Embryonic facial prominence (tissue), 1 donor: Measurements from ENCODE around the gene HSPG2.
"Not testable (repeated sequence)": the region's sequence is repeated elsewhere in the genome, so short reads cannot be mapped to it uniquely, and the experiment has no call there.

Source experiments
- DNase-seq: peaks from one replicate; pipeline ENCODE4 v3.0.0-alpha.2; 2016; ENCODE audit errors: extremely low spot score

The HSPG2 gene

DNA sequence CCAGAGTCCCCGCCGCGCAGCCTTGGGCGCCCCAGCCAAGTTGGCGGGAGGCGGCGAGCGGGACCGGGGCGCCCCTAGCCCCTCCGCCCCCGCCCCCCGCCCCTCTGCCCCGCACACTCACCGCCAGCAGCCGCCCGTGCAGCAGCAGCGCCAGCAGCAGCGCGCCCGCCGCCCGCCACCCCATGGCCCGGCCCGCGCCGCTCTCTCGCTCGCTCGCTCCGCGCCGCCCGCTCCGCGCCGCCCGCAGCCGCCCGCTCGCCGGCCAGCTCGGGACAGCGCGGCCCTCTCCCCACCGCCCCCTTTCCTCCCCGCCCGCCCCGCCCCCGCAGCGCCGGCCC lies at the start of gene HSPG2:
Gene HSPG2, minus strand, starts transcription at position 277 of the 338 bp plus-strand sequence. Its CDS starts 93 bp downstream, at position 184.
- no peak for DNase-seq

DNA sequence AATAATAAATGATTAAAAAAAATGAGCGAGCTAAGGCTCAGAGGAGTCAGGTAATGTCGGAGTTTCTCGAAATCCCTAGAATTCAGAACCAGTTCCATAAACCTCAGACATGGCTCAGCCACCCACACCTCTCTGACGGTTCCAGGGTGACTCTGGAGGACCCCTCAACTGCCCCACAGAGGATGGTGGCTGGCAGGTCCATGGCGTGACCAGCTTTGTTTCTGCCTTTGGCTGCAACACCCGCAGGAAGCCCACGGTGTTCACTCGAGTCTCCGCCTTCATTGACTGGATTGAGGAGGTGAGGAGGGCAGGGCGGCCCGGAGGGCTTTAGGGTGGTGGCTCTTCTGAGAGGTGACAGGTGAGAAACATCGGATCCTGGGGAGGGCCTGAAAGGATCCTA lies 49.3 kb upstream of the HSPG2 start:
- DNase-seq: not testable (repeated sequence)

DNA sequence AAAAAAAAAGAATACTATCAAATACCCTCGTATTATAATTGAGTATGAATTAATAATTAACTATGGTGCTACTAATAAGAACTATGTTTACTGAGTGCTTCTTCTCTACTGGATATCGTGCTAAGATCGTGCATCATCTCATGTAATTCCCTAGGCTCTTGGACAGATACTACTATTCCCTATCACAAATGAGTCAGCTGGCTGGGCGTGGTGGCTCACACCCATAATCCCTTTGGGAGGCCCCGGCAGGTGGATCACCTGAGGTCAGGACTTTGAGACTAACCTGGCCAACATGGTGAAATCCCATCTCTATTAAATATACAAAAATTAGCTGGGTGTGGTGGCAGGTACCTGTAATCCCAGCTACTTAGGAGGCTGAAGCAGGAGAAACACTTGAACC lies 48.8 kb upstream of the HSPG2 start:
- DNase-seq: not testable (repeated sequence)

DNA sequence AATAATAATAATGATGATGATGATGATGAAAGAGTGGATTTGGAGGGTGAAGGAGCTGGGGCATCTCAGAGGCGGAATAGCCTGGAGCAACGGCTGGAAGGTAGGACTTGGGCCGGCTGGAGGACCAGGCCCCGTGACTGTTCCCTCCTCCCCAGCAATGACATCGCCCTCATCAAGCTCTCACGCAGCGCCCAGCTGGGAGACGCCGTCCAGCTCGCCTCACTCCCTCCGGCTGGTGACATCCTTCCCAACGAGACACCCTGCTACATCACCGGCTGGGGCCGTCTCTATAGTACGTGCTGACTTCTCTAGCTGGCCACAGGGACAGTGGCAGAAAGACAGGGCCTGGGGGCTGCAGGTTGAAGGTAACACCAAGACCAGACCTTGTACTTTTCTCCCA lies 46.4 kb upstream of the HSPG2 start:
- not testable (repeated sequence) for DNase-seq

DNA sequence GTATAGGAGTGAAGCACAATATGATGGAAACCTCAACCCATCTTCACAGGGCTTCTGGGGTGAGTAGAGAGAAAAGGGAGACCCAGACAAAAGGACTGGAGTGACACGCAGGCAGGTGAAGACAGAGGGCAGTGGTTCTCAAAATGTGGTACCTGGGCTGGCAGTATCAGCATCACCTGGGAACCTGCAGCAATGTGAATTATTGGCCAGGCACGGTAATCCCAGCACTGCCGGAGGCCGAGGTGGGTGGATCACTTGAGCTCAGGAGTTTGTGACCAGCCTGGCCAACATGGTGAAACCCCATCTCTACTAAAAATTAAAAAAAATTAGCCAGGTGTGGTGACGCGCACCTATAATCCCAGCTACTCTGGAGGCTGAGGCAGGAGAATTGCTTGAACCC lies 45.0 kb upstream of the HSPG2 start:
- not testable (repeated sequence) for DNase-seq

DNA sequence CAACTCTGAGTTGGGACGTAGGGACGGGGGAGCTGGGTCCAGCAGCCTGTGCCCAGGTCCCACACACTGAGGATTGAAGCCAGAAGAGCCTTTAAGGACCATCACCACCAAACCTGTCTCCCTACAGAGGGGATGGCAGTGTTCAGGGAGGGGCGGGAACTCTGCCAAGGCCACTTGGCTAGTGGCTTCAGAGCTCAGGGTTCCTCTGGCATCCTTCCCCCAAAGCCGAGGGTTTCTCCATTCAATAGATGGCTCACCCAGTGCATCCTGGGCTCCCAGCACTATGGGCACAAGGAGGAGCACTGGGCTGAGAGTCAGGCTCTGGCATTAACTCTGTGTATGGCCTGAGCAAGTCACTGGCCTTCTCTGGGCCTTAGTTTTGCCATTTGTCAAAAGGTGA lies 44.1 kb upstream of the HSPG2 start:
- not testable (repeated sequence) for DNase-seq

DNA sequence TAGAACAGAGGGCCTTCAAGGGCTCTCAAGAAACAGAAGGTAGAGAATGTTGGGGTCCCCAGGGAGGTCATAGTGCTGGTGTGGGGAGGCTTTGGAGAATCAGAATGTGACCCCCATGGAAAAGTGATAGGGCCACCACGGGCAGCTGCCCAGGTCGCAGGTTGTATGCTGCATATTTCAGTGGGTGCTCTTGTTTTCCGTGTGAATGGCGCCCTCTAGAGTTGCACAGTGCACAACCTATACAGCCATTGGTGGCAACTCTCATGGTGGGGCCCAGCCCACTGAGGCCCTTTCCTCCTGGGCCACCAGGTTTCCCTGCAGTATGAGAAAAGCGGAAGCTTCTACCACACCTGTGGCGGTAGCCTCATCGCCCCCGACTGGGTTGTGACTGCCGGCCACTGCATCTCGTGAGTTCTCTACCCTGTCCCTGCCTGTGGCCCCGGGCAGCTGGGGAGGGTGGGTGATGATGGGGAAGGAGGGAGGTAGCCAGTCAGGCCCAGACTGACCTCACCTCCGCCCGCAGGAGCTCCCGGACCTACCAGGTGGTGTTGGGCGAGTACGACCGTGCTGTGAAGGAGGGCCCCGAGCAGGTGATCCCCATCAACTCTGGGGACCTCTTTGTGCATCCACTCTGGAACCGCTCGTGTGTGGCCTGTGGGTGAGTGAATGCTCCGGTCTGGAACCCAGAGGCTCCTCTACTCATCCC lies 43.6 kb upstream of the HSPG2 start:
- not testable (repeated sequence) for DNase-seq

DNA sequence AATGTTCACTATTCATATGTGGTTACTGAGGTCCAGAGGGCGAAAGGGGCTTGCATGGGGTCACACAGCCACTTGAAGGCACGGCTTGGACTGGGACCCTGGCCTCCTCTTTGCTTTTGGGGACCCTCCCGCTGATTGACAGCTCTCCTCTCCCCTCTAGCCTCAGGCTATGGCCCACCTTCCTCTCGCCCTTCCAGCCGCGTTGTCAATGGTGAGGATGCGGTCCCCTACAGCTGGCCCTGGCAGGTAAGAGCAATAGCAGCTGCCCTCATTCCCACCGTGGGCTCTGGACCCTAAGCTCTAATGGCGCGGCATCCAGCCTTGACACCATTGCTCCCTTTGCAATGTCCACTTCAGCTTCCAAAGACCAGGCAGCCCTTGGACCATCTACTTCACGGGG lies 41.1 kb upstream of the HSPG2 start:
- not testable (repeated sequence) for DNase-seq

DNA sequence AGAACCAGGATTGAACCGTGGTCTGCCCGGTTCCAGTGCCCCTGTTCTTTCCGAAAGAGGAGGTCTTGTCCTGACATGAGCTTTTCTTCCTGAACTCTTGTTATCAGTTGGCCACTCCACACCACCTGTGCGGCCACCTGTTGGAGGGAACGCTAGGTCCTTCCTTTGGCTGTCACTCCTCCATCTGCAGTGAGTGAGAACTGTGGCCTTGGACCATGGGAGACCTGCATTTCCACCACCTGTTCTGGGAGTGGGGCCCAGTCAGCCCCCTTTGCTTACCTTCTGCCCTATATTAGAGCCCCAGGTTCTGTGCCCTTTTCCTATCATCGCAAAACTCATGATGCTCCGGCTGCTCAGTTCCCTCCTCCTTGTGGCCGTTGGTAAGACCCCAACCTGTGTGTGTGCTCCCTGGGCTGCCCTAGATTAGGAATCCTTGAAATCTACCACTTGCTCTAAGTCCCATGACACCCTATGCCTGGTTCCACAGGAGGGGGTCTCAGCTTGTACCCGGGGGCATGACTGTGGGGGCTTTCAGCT lies 39.7 kb upstream of the HSPG2 start, which contains the start of gene CELA3B:
Gene CELA3B, plus strand, starts transcription at position 320 of the 537 bp plus-strand sequence. Its CDS starts 18 bp downstream, at position 338.
- not testable (repeated sequence) for DNase-seq

DNA sequence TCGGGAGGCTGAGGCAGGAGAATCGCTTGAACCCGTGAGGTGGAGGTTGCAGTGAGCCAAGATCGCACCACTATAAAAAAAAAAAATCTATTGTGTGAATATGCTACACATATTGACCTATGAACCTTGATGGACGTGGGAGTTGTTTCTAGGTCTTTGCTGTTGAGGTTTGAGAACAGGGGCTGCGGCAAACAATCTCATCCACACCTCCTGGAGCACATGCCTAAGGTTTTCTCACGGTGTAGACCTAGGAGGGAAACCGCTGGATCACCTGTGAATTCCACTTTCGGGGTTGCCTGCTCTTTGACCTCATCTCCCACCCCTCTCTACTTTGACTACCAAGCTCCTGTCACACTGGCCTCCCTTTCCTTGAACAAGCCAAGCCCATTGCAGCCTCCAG lies 38.2 kb upstream of the HSPG2 start:
- DNase-seq: not testable (repeated sequence)

DNA sequence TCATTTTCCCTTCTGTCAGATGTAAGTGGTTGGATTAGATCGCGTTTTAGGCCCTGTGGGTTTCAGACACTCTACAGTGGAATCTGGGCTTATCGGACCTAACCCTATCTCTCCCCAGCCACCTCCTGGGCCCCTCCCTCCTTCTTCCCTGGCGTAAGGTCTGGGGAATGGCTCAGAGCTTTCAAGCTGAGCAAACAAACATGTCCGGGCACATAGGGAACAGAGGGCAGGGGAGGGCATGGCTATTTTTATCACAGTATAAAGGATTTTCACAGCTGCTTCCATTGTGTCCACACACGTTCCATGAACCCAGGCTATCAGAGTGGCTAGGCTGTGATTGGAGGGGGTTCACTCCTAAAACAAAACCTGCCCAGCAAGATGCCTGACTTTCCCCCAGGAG lies 37.6 kb upstream of the HSPG2 start:
- not testable (repeated sequence) for DNase-seq

DNA sequence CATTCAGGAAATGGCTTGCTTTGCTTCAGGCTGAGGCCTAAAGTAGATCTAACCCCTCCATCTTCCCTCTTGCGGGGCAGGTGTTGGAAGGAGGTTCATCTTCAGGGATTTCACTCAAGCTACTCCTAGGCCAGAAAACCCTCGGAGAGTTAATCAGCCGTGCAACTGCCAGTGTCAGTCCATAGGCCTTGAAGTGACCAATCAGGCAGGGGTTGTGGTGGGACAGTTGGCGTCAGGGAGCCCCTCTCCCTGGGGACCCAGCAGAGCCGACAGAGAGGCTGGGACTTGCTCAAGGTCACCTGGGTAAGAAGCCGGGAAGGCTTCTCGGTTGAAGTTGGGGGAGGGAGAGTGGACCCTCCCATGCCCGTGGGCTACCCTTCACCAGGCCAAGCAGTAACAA lies 36.8 kb upstream of the HSPG2 start:
- DNase-seq: not testable (repeated sequence)

DNA sequence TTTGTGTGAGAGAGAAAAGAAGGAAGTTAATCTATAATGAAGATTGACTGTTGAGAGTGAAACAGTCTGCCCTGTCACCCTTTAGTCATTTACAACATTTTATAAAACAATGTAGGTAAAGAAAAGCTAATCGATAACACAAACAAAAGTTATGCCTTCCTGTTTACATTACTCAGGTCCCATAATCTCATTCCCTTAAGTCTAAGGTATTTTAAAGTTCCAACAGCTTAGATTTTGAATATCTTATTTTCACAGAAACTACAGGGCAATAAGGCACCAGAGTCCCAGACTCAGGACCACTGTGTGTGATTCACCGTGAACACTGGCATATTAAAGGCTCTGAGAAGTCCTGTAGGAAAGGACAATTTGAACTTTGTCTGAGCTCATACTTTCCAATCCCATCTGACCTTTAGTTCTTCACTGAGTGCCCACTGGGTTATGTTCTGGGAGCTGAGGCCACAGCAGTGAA lies 35.9 kb upstream of the HSPG2 start:
- not testable (repeated sequence) for DNase-seq

DNA sequence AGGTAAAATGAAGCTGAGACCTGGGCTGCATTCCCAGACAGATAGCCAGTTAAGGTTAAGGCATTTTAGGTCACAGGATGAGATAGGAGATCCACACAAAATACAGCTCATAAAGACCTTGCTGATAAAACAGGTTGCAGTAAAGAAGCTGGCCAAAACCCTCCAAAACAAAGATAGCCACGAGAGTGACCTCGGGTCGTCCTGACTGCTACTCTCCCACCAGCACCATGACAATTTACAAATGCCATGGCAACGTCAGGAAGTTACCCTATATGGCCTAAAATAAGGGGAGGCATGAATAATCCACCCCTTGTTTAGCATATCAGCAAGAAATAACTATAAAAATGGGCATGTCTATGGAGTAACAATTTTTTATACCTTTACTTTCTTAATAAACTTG lies 33.4 kb upstream of the HSPG2 start:
- not testable (repeated sequence) for DNase-seq

DNA sequence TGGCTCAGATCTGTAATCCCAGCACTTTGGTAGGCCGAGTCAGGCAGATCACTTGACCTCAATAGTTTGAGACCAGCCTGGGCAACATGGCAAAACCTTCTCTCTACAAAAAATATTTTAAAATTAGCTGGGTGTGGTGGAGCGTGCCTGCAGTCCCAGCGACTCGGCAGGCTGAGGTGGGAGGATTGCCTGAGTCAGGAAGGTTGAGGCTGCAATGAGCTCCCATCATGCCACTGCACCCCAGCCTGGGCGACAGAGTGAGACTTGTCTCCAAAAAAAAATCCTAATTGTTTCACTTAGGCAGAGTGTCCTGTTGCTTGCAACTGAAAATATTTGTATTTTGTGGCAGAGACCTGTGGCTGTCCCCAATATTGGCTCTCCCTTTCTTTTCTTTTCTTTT lies 32.0 kb upstream of the HSPG2 start:
- not testable (repeated sequence) for DNase-seq

DNA sequence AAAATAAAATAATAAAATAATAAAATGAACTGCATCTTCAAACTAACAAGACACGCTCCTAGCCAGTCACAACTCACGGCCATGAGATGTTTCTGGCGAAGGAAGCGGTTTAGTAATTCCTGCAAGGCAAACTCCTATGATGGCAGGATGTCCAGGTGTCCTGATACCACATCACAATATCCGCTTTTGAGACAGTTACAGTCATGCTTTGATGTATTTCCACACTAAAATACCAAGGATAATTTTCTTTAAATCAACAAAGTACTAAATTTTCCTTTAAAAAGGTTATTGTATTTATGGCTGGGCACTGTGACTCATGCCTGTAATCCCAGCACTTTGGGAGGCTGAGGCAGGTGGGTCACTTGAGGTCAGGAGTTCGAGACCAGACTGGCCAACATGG lies 30.1 kb upstream of the HSPG2 start:
- DNase-seq: not testable (repeated sequence)

DNA sequence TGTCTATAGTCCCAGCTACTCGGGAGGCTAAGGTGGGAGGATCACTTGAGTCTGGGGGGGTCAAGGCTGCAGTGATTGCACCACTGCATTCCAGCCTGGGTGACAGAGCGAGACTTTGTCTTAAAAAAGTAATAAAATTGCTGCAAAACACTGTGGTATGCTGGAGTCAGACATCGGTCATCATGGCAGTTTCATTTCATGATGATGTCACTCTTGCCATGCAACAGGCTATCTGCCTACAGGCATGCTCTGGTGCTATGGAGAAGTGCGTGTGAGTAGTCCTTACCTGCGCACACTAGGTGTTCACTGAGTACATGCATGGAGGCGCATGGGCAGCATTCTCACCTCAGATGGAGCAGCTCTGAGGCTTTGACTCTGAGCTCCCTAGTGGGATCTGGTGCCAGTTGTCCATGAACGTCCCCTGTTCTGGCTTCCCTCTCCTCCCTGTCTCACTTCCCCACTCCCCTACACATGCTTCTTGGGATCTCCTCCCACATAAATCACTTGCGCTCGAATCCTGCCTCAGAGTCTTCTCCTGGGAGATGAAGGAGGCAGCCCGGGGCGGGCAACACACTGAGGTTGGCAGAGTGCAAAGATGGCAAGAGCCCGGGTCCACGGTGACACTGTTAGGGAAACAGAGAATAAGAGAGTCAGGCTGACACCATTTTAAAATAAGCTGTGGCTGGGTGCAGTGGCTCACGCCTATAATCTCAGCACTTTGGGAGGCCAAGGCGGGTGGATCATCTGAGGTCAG lies 29.3 kb upstream of the HSPG2 start:
- DNase-seq: no peak

DNA sequence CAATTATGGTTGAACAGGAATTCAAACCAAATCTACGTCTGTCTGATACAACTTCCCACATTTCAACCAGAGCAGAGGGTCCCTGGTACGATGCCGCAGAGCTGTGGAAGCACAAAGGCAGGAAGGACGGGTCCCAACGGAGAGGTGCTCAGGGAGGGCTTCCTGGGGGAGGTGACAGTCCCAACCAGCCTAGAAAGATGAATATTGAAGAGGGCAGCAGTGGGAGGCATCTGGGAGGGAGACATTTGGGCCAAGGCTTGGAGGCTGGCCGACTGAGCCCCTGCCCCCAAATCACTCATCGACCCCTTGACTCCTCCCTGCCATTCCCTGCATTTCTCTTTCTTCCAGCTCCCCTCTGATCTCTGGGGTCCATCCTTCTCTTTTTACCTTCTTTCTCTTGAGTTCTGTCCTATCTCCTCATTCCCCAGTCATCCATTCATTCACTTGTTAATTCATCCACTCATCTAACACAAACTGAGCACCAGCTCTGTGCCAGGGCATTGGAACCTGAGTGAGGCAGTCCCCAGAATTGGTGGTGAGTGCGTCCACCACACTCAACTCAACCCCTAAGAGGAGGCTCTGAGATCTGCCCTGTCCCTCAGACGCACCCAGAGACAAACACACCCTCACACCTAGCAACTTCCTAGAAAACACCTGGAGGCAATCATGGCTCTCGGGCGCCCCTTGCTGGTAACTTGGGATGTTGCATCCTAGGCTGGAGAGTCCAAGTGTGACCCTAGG lies 26.5 kb upstream of the HSPG2 start:
- DNase-seq: peak; percentile 48

DNA sequence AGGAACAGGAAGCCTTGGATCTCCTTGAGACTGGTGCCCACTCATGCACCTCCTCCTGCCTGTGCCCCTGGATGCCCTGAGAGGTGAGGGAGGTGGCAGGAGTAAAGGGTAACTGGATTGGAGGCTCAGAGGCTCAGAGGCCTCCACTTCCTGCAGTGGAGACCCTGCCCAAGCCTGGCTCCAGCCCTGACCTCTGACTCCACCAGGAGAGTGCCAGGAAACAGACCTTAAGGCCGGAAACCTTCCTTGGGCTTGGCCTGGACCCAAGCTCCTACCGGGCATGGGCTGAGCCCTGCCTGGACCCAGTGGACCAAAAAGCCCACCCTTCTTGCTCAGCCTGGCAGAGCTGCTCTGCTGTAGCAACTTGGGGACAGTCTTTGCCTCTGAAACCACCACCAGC lies 24.7 kb upstream of the HSPG2 start:
- no peak for DNase-seq

DNA sequence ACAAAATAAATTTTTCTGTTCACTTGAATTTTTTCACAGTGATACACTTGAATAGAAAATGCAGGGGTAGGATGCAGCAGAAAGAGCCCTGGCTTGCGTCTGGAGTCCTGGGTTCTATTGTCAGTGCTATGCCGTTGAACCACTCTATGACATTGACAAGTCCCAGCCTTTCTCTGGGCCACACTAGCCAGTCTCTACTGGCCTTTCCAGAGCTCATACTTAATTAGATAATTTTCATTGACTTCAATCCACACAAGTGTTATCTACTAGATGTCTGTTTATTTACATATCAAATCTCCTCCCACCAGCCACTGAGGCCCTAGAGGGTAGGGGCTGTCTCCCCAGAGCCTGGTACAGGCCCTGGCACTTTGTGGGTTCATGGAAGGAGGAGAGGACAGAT lies 24.2 kb upstream of the HSPG2 start:
- no peak for DNase-seq

DNA sequence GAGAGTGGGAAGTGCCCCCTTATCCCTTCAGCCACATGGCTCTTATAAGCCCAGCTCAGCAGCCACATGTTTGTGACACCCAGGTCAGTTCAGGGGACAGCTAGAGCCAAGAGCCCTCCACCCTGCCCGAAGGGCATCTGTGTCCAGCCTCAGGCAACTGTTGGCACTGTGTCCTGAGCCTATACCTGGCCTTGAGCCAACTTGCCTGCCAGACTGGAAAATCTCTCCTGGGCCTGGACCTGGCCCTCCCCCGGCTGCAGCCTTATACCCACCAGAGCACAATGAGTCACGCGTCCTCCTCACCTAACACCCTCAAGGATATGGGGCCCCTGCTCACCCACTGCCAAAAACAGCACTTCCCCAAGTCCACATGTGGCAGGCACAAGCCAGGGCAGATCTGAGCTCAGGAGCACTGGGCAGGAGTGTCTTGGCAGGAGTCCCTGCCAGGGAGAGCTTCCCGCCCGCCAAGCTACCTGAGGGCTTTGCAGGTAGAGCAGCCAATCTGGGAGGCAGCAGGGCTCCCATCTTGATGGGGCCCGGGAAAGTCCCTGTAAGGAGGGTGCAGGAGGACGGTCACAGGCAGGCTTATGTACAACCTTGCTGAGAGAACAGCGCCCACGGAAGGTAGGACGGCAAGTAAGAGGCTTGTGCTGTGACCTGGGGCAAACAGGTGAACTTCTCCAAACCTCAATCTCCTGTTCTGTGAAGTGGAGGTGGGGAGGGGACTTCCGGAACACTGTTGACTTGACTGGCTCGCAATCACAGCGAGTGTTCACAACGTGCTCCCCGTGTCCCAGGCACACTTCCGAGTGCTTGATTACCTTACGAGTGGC lies 19.8 kb upstream of the HSPG2 start:
- no peak for DNase-seq
